ENCODE measurements around the gene TSEN34.
"Not testable (repeated sequence)": the region's sequence is repeated elsewhere in the genome, so short reads cannot be mapped to it uniquely, and the experiment has no call there.

The TSEN34 gene

DNA sequence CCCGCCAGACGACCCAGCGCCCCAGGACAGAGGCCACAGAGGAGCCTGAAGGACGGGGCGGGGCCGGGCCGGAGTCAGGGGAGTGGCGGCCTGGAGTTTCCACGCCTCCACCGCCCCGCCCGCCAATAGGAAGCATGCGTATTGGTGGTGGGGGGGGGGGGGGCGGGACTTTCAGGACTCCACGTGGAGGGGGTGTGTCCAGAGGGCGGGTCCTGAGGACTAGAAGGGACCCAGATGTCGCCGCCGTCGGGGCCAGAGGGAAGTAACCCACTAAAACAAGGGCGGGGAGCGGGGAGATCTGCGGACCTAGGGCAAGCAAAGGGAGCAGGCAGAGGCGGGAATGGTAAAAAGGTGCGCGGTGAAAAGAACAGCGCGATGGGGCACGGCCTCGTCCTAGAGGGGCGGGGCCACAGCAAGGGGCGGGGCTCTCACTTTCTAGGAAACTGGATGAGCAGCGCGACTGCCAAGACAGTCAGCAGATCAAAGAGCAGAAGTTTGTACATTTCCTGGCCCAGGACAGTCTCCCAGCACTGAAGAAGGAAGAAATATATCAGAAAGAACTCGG is 28.8 kb upstream of the TSEN34 start:
- peak; percentile 59 to 82 (median 75) for DNase-seq

GRCh38 chr19:54162884-54163283 is 28.2 kb upstream of the TSEN34 start:
- no peak for DNase-seq

- peak in 1 of 3 experiments; percentile 75 for DNase-seq
Measured at GRCh38 chr19:54164369-54165068, 26.6 kb upstream of the TSEN34 start.

DNA sequence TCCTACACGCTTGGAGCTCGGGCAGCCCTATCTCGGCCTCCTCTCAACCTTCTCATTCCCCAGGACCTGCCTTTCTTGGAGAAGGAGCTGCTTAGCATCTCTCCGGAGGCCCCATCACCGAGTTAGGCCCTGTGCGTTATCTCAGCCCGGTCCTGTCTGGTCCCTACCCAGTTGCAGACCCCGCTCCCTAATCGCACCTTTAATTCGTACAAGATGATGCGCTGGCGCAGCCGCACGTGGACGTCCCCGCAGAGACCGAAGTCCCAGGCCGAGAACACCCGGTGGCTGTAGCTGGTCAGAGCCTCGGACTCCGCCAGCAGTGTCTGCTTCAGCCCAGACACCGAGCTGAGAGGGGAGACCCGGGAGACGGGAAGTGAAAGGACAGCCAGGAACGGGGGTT is 25.9 kb upstream of the TSEN34 start:
- no peak for DNase-seq

DNA sequence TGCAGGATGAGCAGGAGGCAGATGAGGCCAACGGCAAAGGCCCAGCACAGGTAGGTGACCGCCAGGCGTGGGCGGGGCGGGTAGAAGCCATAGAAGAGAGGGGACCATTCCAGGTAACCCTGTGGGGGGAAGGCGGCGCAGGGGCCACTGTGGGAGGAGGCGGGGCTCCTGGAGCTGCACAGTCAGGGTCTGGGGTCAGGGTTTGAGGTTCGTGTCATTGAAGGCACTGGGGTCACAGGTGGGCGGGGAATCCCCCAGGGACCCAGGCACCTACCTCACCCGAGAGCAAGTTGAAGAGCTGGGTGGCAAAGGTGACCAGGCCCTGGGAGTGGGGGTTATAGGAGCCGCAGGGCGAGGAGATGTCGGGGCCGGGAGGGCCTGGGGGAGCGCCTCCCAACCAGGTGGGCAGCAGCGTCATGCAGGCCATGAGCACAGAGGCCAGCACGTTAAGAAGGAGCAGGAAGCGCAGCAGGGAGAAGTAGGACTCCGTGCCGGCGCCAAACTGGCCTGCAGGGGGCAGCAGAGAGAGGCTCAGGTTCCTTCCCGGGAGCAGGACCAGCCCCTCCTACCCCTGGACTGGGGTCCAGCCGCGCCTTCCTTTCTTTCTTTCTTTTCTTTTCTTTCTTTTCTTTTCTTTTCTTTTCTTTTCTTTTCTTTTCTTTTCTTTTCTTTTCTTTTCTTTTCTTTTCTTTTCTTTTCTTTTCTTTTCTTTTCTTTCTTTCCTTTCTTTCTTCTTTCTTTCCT is 22.8 kb upstream of the TSEN34 start:
- DNase-seq = peak; percentile 64 to 89 (median 81)

GRCh38 chr19:54169149-54169740 is 21.9 kb upstream of the TSEN34 start:
- no peak for DNase-seq

DNA sequence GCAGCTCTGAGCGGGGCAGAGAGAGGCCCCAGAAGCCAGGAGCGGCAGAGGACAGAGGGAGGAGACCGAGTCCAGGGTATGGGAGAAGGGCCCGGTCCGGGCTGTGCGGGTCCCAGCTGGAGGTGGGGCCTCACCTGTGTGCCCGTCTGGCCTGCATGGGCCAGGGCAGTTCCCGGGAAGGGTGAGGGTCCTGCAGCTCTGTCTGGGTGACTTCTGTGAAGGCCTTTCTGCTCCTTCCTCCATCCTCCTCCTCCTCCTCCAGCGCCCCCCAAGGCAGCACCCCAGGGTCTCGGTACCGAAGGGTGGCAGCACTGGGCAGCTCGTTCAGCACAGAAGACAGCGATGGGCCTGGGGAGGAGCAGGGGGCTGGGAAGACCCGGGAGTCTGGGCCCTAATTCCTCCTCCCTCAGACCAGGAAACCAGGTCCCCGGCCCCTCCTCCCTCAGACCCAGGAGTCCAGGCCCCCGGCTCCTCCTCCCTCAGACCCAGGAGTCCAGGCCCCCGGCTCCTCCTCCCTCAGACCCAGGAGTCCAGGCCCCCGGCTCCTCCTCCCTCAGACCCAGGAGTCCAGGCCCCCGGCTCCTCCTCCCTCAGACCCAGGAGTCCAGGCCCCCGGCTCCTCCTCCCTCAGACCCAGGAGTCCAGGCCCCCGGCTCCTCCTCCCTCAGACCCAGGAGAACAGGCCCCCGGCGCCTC is 19.2 kb upstream of the TSEN34 start:
- not testable (repeated sequence) for DNase-seq

DNA sequence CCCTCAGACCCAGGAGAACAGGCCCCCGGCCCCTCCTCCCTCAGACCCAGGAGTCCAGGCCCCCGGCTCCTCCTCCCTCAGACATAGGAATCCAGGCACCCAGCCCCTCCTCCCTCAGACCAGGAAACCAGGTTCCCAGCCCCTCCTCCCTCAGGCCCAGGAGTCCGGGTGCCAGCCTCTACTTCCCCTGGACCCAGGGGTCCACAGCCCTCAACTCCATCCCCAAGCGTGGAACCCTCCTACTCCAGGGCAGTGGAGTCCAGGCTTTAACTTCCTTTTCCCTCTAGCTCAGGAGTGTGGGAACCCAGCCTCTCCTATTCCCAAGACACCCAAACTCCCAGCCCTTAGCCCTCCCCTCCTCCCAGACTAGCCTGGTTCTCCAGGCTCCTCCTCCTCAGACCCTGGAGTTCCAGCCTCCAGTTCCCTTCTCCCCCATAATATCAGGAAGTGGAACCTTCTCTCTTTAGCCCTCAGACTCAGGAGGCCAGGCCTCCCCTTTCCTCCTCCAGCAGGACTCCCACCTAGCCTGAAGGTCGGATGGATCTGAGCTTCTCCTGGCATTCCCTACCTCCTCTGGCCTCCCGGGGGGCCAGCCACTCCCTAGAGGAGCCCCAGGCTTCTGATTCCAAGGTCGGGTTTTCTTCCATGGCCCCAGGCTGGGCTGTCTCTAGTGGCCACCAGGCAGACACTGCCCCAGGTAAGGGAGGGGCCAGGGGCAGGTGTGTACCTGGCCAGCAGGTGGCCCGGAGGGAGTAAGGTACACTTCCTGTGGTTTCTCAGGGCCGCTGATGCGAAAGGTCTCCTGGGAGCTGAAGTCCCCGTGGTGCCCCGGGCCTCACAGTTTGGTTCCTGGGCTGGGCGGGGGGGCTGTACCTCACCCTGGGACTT is 18.4 kb upstream of the TSEN34 start, which contains the start of gene TMC4:
TMC4 (minus strand) TSS at position 690 of the 888 bp plus-strand sequence; CDS start at position 647, 43 bp downstream.
- DNase-seq = peak; percentile 45 to 79 (median 78)

DNA sequence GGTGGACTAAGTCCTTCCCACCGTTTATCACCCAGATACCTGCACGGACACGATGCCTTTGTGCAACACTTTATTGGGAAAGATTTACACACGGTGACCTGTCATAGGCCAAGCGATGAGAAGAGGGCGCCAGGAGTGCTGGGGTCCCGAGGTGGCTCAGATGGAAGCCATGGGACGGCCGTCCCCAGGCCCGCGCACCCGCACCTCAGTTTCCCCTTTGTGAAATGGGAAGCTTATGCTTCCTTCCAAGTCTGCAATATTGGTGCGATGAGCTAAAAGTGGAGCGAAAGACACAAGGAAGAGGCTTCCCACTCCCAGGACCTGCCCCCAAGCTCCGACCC is 17.8 kb upstream of the TSEN34 start:
- no peak for DNase-seq

DNA sequence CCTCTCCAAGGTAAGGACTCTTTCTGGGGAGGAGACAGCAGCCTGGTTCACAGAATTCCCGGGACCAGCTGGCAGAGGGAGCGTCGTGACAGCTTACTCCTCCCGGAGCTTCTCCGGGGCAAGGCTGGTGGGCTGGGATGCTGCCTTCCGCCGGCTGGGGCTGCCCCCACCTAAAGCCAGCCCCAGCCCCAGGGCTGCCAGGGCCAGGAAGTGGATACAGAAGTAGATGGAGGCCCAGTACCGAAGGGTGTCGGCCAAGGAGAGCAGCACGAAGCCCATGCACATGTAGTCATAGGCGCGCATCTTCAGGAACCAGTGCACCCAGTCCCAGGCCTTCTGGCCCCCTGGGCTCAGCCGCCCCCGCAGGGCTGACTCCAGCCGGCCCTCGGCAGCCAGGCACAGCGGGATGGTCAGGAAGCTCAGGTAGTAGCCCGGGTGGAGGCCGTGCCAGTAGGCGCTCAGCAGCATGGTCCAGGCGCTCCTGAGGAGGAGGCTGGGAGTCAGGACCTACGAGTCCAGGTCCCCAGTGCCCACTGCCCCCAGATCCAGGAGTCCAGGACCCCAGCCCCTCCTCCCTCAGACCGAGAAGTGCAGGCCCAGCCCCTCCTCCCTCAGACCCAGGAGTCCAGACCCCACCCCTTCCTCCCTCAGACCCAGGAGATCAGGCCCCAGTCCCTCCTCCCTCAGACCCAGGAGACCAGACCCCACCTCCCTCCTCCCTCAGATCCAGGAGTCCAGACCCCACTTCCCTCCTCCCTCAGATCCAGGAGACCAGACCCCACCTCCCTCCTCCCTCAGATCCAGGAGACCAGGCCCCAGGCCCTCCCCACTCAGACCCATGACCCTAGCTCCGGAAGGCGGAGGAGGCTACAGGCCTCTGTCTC is 16.9 kb upstream of the TSEN34 start:
- no peak for DNase-seq

GRCh38 chr19:54178581-54179261 is 12.4 kb upstream of the TSEN34 start:
- DNase-seq = peak; percentile 14 to 74 (median 21)

DNA sequence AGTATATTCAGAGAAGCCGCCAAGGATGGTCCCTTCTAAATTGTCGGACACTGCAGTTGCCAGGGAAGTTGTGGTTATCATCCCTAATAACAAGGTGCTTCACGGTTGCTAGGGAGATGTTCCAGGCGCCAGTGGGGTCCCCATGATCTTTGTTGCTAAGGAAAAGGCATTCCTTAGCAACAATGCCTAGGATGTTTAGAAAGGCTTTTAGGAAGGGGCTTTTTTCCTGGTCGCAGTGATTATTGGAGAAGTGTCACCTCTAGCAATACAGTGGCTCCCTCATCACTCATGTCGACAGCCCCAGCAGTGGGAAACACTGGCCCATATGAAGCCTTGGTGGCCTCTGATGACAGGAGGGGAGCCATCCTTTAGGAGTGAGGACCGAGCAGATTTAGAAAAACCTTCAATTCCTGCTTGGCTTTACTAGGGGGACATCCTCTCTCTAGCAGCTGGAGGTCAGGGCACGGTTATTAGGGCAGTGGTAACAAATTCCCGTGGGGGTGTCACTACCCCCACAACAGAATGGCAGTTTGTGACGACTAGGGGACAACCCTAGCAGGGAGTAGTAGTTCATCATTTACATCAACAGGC is 11.8 kb upstream of the TSEN34 start:
- DNase-seq = peak in 1 of 3 experiments; percentile 35

- peak; percentile 74 to 94 (median 90) for DNase-seq
Measured at GRCh38 chr19:54179921-54180461, 11.1 kb upstream of the TSEN34 start.

DNA sequence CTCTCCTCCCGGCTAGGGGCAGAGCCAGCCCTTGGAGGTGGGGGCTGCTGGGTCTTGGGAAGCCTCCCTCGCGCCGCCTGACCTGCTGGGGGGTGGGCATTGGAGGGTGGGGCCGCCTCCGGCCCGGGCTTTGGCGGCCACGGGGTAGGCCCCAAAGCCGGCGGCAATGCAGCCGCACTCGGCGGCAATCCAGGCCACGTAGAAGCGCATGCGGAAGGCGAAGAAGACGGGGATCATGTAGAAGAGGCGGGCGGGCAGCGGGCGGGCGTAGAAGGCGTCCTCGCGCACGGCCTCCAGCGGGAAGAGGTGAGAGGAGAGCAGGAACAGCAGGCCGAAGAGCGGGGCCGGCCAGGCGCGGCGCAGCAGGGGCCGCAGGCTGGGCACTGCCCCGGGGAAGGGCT is 10.4 kb upstream of the TSEN34 start:
- DNase-seq = no peak

GRCh38 chr19:54181894-54182293 is 9.2 kb upstream of the TSEN34 start:
- DNase-seq = not testable (repeated sequence)

DNA sequence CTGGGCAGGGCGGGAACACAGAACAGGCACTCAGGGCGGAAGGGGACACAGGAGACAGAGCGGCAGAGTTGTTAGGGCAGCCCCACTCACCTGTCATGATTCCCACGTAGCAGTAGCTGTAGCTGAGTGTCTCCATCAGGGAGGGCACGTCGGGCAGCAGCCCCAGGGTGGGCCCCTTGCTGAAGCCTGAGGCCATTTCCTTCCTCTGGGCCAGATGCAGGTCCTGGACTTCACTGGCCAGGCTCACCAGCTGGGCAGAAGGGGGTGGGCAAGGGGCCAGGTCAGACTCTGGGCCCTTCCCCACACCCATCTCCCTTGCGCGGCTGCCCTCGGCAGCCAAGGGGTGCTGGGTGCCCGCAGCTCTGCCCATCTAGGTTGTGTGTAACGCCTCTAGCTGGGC is 7.7 kb upstream of the TSEN34 start:
- DNase-seq = no peak

DNA sequence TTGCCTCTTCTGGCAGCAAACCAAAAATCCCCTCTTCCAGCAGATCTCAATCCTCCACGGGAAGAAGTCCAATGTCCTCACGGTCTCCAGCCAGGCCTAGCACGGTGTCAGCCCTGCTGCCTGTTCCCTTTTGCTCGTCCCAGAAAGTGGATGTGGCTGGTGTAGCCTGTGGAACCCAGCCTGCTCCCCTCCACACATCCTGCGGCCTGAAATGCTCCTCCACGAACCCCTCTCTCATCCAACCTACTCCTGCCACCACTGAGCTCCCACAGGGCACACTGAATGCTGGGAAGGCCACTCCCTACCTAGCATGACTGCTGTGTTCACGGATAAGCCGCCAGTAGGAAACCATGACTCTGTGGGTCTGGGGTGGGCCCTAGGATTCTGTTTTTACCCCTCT is 4.8 kb upstream of the TSEN34 start:
- no peak for DNase-seq

GRCh38 chr19:54186934-54187381 is 4.2 kb upstream of the TSEN34 start:
- DNase-seq = no peak

- DNase-seq = peak in 1 of 3 experiments; percentile 31
Measured at GRCh38 chr19:54188215-54188871, 2.8 kb upstream of the TSEN34 start.

Measured in NCI-H1417 (cell line).